CD1c-positive myeloid dendritic cell (primary cell): ENCODE measurements around the gene EIF4E2.

Experiments
- DNase-seq: peaks from one replicate; pipeline ENCODE4 v3.0.0-alpha.2; 2016; ENCODE audit errors: extremely low spot score

The EIF4E2 gene

GRCh38 chr2:232597362-232598079 lies 47.0 kb downstream of the EIF4E2 start:
- DNase-seq: no peak

- no peak for DNase-seq
Measured at GRCh38 chr2:232598293-232598692, 47.8 kb downstream of the EIF4E2 start.

- DNase-seq: no peak
Measured at GRCh38 chr2:232600053-232600773, 49.7 kb downstream of the EIF4E2 start.

GRCh38 chr2:232603283-232603682 lies 52.8 kb downstream of the EIF4E2 start:
- DNase-seq: no peak

GRCh38 chr2:232604535-232604934 lies 54.0 kb downstream of the EIF4E2 start:
- DNase-seq: no peak

- no peak for DNase-seq
Measured at GRCh38 chr2:232607011-232607410, 56.5 kb downstream of the EIF4E2 start.

GRCh38 chr2:232609607-232610006 lies 59.1 kb downstream of the EIF4E2 start:
- DNase-seq: no peak

- no peak for DNase-seq
Measured at GRCh38 chr2:232610081-232610480, 59.6 kb downstream of the EIF4E2 start.

GRCh38 chr2:232611061-232611460 lies 60.6 kb downstream of the EIF4E2 start:
- no peak for DNase-seq

GRCh38 chr2:232611559-232612218 lies 61.2 kb downstream of the EIF4E2 start:
- peak; percentile 62 for DNase-seq

- DNase-seq: no peak
Measured at GRCh38 chr2:232613538-232614134, 63.1 kb downstream of the EIF4E2 start.

- no peak for DNase-seq
Measured at GRCh38 chr2:232615339-232615738, 64.8 kb downstream of the EIF4E2 start.
